GM23248 (cell line): ENCODE results near the gene MTUS2. TPM values are rescaled to one million over a fixed set of nuclear protein-coding genes. Genes with fewer than 3 reads are reported as not detected.

Experiments
- DNase-seq: peaks from one replicate; pipeline ENCODE4 v3.0.0-alpha.2; 2015
- H2AFZ ChIP-seq: fragments of 200-600 bp; sonication (generic); 2 replicates; pipeline ENCODE4 v1.6.1; 2016; ENCODE audit warnings: antibody characterized with exemption
- H3F3A ChIP-seq: fragments of 200-600 bp; sonication (generic); 2 replicates; pipeline ENCODE4 v1.6.1; 2016; ENCODE audit warnings: mild to moderate bottlenecking, antibody characterized with exemption, mixed run types; ENCODE audit not compliant: insufficient read depth
- H3K27ac ChIP-seq: fragments of 200-600 bp; sonication (generic); 2 replicates; pipeline ENCODE4 v1.5.1; 2016; ENCODE audit warnings: mild to moderate bottlenecking
- H3K27me3 ChIP-seq: fragments of 200-600 bp; sonication (generic); replicated peaks from 2 replicates; pipeline ENCODE4 v1.6.1; 2016; ENCODE audit warnings: mild to moderate bottlenecking; ENCODE audit not compliant: insufficient read depth
- H3K36me3 ChIP-seq: fragments of 200-600 bp; sonication (generic); 2 replicates; pipeline ENCODE4 v1.6.1; 2016; ENCODE audit warnings: low read depth, mild to moderate bottlenecking
- H3K4me1 ChIP-seq: fragments of 200-600 bp; sonication (generic); 2 replicates; pipeline ENCODE4 v1.6.1; 2016; ENCODE audit warnings: mild to moderate bottlenecking; ENCODE audit not compliant: insufficient read depth
- H3K4me2 ChIP-seq: fragments of 200-600 bp; sonication (generic); one replicate; pipeline ENCODE4 v1.6.1; 2016; ENCODE audit warnings: mild to moderate bottlenecking; ENCODE audit not compliant: unreplicated experiment
- H3K4me3 ChIP-seq: fragments of 200-600 bp; sonication (generic); 2 replicates; pipeline ENCODE4 v1.5.1; 2016; ENCODE audit warnings: mild to moderate bottlenecking
- H3K79me2 ChIP-seq: fragments of 200-600 bp; sonication (generic); 2 replicates; pipeline ENCODE4 v1.6.1; 2016; ENCODE audit warnings: mild to moderate bottlenecking; ENCODE audit not compliant: insufficient read depth
- H3K9ac ChIP-seq: fragments of 200-600 bp; sonication (generic); 2 replicates; pipeline ENCODE4 v1.6.1; 2016; ENCODE audit warnings: mild to moderate bottlenecking
- H3K9me2 ChIP-seq: fragments of 200-600 bp; sonication (generic); 2 replicates; pipeline ENCODE4 v1.6.1; 2016; ENCODE audit warnings: mixed run types, mild to moderate bottlenecking, moderate library complexity; ENCODE audit not compliant: insufficient read depth
- H3K9me3 ChIP-seq: fragments of 200-600 bp; sonication (generic); one replicate; pipeline ENCODE4 v1.6.1; 2017; ENCODE audit warnings: low read depth
- H4K20me1 ChIP-seq: fragments of 200-600 bp; sonication (generic); 2 replicates; pipeline ENCODE4 v1.6.0; 2016; ENCODE audit not compliant: insufficient read depth
- EZH2 ChIP-seq: fragments of 200-600 bp; sonication (generic); IDR thresholded peaks from 2 replicates; pipeline ENCODE4 v1.6.1; 2018; ENCODE audit warnings: antibody characterized with exemption, mild to moderate bottlenecking; ENCODE audit not compliant: insufficient read depth, poor library complexity, severe bottlenecking
- EZH2phosphoT487 ChIP-seq: fragments of 200-600 bp; sonication (generic); IDR thresholded peaks from 2 replicates; pipeline ENCODE4 v1.6.1; 2018; ENCODE audit warnings: antibody characterized with exemption, moderate library complexity, mild to moderate bottlenecking, low read depth; ENCODE audit not compliant: insufficient read depth
- WGBS, 2 experiments: methylation state at CpG; one replicate each; pipeline ENCODE4 v1.1.6; 2015 to 2017; ENCODE audit warnings: low lambda C conversion rate in 2 of 2, low coverage in 1 of 2; ENCODE audit errors: missing lambda C conversion rate in 2 of 2; 5-methylcytosine and 5-hydroxymethylcytosine counted together
- in situ Hi-C: fragments of 300-500 bp; cut with MboI; formaldehyde crosslinking; loops from 2 replicates; pipeline ENCODE4 v1.15.0; 2020
- polyA plus RNA-seq: library from polyadenylated mRNA; unstranded; fragments of >200 nt; fragmentation: Nextera tagmentation; extraction: Ambion mirVana; gene quantifications from 2 replicates; pipeline ENCODE4 v1.2.1, GENCODE V29; 2016
- total RNA-seq: library from RNA; depleted of rRNA; stranded (reverse); fragments of >200 nt; shearing (Covaris generic); gene quantifications from 2 replicates; pipeline ENCODE4 v1.2.3, GENCODE V29; 2014

The MTUS2 gene
- total and polyA plus RNA-seq, 2 experiments from 2014 or later = 0.43 to 0.74 TPM

GRCh38 chr13:28867564-28867963 lies 47.4 kb downstream of the MTUS2 start:
- H3K27me3 ChIP-seq = no peaks in the 10 kb centered on the region
- no peak overlapping the region for H2AFZ ChIP-seq
- WGBS, 2 experiments = 0 to 4% methylated on average over 1 of the region's 1 CpG
- in situ Hi-C loops = no loop called here
- H3K4me3 ChIP-seq = no peak overlapping the region
- no peak for TF ChIP-seq EZH2phosphoT487
- TF ChIP-seq EZH2 = no peak
- no peaks in the 10 kb centered on the region for H3F3A ChIP-seq
- H3K4me2 ChIP-seq = no peak overlapping the region
- H4K20me1 ChIP-seq = no peaks in the 10 kb centered on the region
- no peaks in the 10 kb centered on the region for H3K9me2 ChIP-seq
- H3K9ac ChIP-seq = no peak overlapping the region
- H3K9me3 ChIP-seq = no peaks in the 10 kb centered on the region
- no peaks in the 10 kb centered on the region for H3K4me1 ChIP-seq
- H3K36me3 ChIP-seq = no peaks in the 10 kb centered on the region
- no peak overlapping the region for H3K27ac ChIP-seq
- no peak for DNase-seq
- H3K79me2 ChIP-seq = no peaks in the 10 kb centered on the region

GRCh38 chr13:28872427-28873176 lies 52.5 kb downstream of the MTUS2 start:
- WGBS, 2 experiments = 5 to 10% methylated on average over 2 of the region's 2 CpGs
- Histone ChIP-seq H3K4me1 (no peaks in the 10 kb centered on the region), H3K9ac (no peak overlapping the region), H3K27me3 (no peaks in the 10 kb centered on the region), H3K36me3 (no peaks in the 10 kb centered on the region), H2AFZ (no peak overlapping the region), H3K4me2 (no peak overlapping the region), H3K9me2 (no peaks in the 10 kb centered on the region), H3K9me3 (no peaks in the 10 kb centered on the region), H3F3A (no peaks in the 10 kb centered on the region), H4K20me1 (no peaks in the 10 kb centered on the region), H3K79me2 (no peaks in the 10 kb centered on the region), H3K4me3 (no peak overlapping the region), H3K27ac (no peak overlapping the region)
- TF ChIP-seq EZH2 = no peak
- no peak for TF ChIP-seq EZH2phosphoT487
- no peak for DNase-seq
- in situ Hi-C loops = no loop called here

- no peak for DNase-seq
These were observed 55.9 kb downstream of the MTUS2 start for GRCh38 chr13:28875846-28876615.

GRCh38 chr13:28877408-28877807 lies 57.3 kb downstream of the MTUS2 start:
- H3K4me3 ChIP-seq = no peak overlapping the region
- H3K79me2 ChIP-seq = no peaks in the 10 kb centered on the region
- no peaks in the 10 kb centered on the region for H3K4me1 ChIP-seq
- TF ChIP-seq EZH2 (no peak), EZH2phosphoT487 (no peak)
- H3K9me2 ChIP-seq = no peaks in the 10 kb centered on the region
- in situ Hi-C loops = no loop called here
- no peaks in the 10 kb centered on the region for H3K27me3 ChIP-seq
- no peaks in the 10 kb centered on the region for H4K20me1 ChIP-seq
- H3K9ac ChIP-seq = no peak overlapping the region
- no peak overlapping the region for H3K4me2 ChIP-seq
- no peaks in the 10 kb centered on the region for H3F3A ChIP-seq
- H3K36me3 ChIP-seq = no peaks in the 10 kb centered on the region
- no peak overlapping the region for H2AFZ ChIP-seq
- H3K9me3 ChIP-seq = no peaks in the 10 kb centered on the region
- no peak overlapping the region for H3K27ac ChIP-seq
- DNase-seq = no peak
- 15 to 24% methylated on average over 4 of the region's 4 CpGs for WGBS, 2 experiments

More at GRCh38 chr13:28875846-28876615, 55.9 kb downstream of the MTUS2 start:
- no peak for TF ChIP-seq EZH2phosphoT487
- no peak for TF ChIP-seq EZH2
- Histone ChIP-seq H3K9ac (no peak overlapping the region), H3F3A (no peaks in the 10 kb centered on the region), H3K9me3 (no peaks in the 10 kb centered on the region), H3K27ac (no peak overlapping the region), H3K4me2 (no peak overlapping the region), H3K9me2 (no peaks in the 10 kb centered on the region), H3K79me2 (no peaks in the 10 kb centered on the region), H3K4me3 (no peak overlapping the region), H3K27me3 (no peaks in the 10 kb centered on the region), H3K4me1 (no peaks in the 10 kb centered on the region), H3K36me3 (no peaks in the 10 kb centered on the region), H4K20me1 (no peaks in the 10 kb centered on the region), H2AFZ (no peak overlapping the region)
- 27 to 28% methylated on average over 6 of the region's 6 CpGs for WGBS, 2 experiments
- in situ Hi-C loops = no loop called here
